ENCODE results near the gene CABCOCO1. TPM values are rescaled to one million over a fixed set of nuclear protein-coding genes. Genes with fewer than 3 reads are reported as not detected.

The CABCOCO1 gene
- total RNA-seq, 4 donors from 2014 or later = not detected

- H3K27ac ChIP-seq = no peak overlapping the region
- H3K4me3 ChIP-seq = no peak overlapping the region
- DNase-seq (ENCODE audit: low spot score in 2 of 2) = no peak
- H3K36me3 ChIP-seq = no peaks in the 10 kb centered on the region
- no peaks in the 10 kb centered on the region for H3K9me3 ChIP-seq
- 94% methylated on average over 3 of the region's 3 CpGs for WGBS
- peaks cover 22% of the 10 kb centered on the region for H3K4me1 ChIP-seq
- H3K27me3 ChIP-seq = no peaks in the 10 kb centered on the region
- TF ChIP-seq EP300 (IDR thresholded peaks at IDR 0.05) = no peak
- no peak for TF ChIP-seq POLR2A (IDR thresholded peaks at IDR 0.05)
- no peak for TF ChIP-seq CTCF (IDR thresholded peaks at IDR 0.05)
- no peak for TF ChIP-seq POLR2AphosphoS5 (IDR thresholded peaks at IDR 0.05)
These were observed 101.0 kb downstream of the CABCOCO1 start for GRCh38 chr10:61763778-61764177.

GRCh38 chr10:61764486-61764885, 101.8 kb downstream of the CABCOCO1 start:
- TF ChIP-seq POLR2AphosphoS5 (IDR thresholded peaks at IDR 0.05) = no peak
- TF ChIP-seq EP300 (IDR thresholded peaks at IDR 0.05) = no peak
- TF ChIP-seq CTCF (IDR thresholded peaks at IDR 0.05) = no peak
- TF ChIP-seq POLR2A (IDR thresholded peaks at IDR 0.05) = no peak
- no peaks in the 10 kb centered on the region for H3K36me3 ChIP-seq
- H3K27ac ChIP-seq = no peak overlapping the region
- H3K4me1 ChIP-seq = peaks cover 22% of the 10 kb centered on the region
- DNase-seq (ENCODE audit: low spot score in 2 of 2) = no peak
- H3K9me3 ChIP-seq = no peaks in the 10 kb centered on the region
- H3K27me3 ChIP-seq = no peaks in the 10 kb centered on the region
- 94% methylated on average over 5 of the region's 5 CpGs for WGBS
- no peak overlapping the region for H3K4me3 ChIP-seq

- Histone ChIP-seq H3K27ac (no peak overlapping the region), H3K9me3 (no peaks in the 10 kb centered on the region), H3K4me1 (peaks cover 22% of the 10 kb centered on the region), H3K27me3 (no peaks in the 10 kb centered on the region), H3K36me3 (no peaks in the 10 kb centered on the region), H3K4me3 (no peak overlapping the region)
- DNase-seq (ENCODE audit: low spot score in 2 of 2) = no peak
- no peak for TF ChIP-seq CTCF (IDR thresholded peaks at IDR 0.05)
- no peak for TF ChIP-seq POLR2A (IDR thresholded peaks at IDR 0.05)
- no peak for TF ChIP-seq POLR2AphosphoS5 (IDR thresholded peaks at IDR 0.05)
- no peak for TF ChIP-seq EP300 (IDR thresholded peaks at IDR 0.05)
- WGBS = 69% methylated on average over 9 of the region's 9 CpGs
These were observed 102.7 kb downstream of the CABCOCO1 start for GRCh38 chr10:61765176-61766087.

GRCh38 chr10:61766927-61767326, 104.2 kb downstream of the CABCOCO1 start:
- no peak for DNase-seq (ENCODE audit: low spot score in 2 of 2)
- no peaks in the 10 kb centered on the region for H3K36me3 ChIP-seq
- TF ChIP-seq POLR2AphosphoS5 (IDR thresholded peaks at IDR 0.05) = no peak
- no peaks in the 10 kb centered on the region for H3K9me3 ChIP-seq
- no peak overlapping the region for H3K4me3 ChIP-seq
- no peak overlapping the region for H3K27ac ChIP-seq
- 43% methylated on average over 1 of the region's 1 CpG for WGBS
- H3K4me1 ChIP-seq = peaks cover 7% of the 10 kb centered on the region
- no peaks in the 10 kb centered on the region for H3K27me3 ChIP-seq

GRCh38 chr10:61774031-61774430, 111.3 kb downstream of the CABCOCO1 start:
- Histone ChIP-seq H3K27ac (no peak overlapping the region), H3K9me3 (no peaks in the 10 kb centered on the region), H3K4me1 (no peaks in the 10 kb centered on the region), H3K27me3 (no peaks in the 10 kb centered on the region), H3K4me3 (no peak overlapping the region), H3K36me3 (no peaks in the 10 kb centered on the region)
- no peak for DNase-seq (ENCODE audit: low spot score in 2 of 2)
- TF ChIP-seq POLR2AphosphoS5 (IDR thresholded peaks at IDR 0.05) (no peak), CTCF (IDR thresholded peaks at IDR 0.05) (no peak), POLR2A (IDR thresholded peaks at IDR 0.05) (no peak), EP300 (IDR thresholded peaks at IDR 0.05) (no peak)
- WGBS = 96% methylated on average over 3 of the region's 3 CpGs
